ENCODE data around the gene SLC22A5.

- TF ChIP-seq EZH2 (IDR thresholded peaks at IDR 0.05; ENCODE audit: borderline replicate concordance) (no peak), EZH2phosphoT487 (IDR thresholded peaks at IDR 0.05; ENCODE audit: low read depth, severe bottlenecking, unreplicated experiment) (no peak)
These were observed 41.9 kb downstream of the SLC22A5 start for GRCh38 chr5:132411304-132412013.

All from hepatocyte (in vitro differentiated cells).